ENCODE measurements around the gene PHF21B. TPM values are rescaled to one million over a fixed set of nuclear protein-coding genes. Genes with fewer than 3 reads are reported as not detected.

PHF21B gene
- total RNA-seq, 1 donor from 2014 or later, result 1.2 TPM

- no peaks in the 10 kb centered on the region for H3K4me1 Mint-ChIP-seq (ENCODE audit: low read depth)
- H3K36me3 Mint-ChIP-seq (ENCODE audit: low read depth), result no peaks in the 10 kb centered on the region
- no peaks in the 10 kb centered on the region for H3K27me3 Mint-ChIP-seq (ENCODE audit: low read depth)
- no peak overlapping the region for H3K27ac Mint-ChIP-seq
- no peak for DNase-seq (ENCODE audit: low spot score)
- no peaks in the 10 kb centered on the region for H3K9me3 Mint-ChIP-seq
- H3K4me3 Mint-ChIP-seq (ENCODE audit: low read depth), result no peak overlapping the region
- intact Hi-C loops (cut with micrococcal nuclease), result no loop called here
These were observed 116.7 kb downstream of the PHF21B start for GRCh38 chr22:44892803-44893730.

- H3K27me3 Mint-ChIP-seq (ENCODE audit: low read depth), result no peaks in the 10 kb centered on the region
- H3K9me3 Mint-ChIP-seq, result no peaks in the 10 kb centered on the region
- H3K4me1 Mint-ChIP-seq (ENCODE audit: low read depth), result no peaks in the 10 kb centered on the region
- no peak for DNase-seq (ENCODE audit: low spot score)
- no peak overlapping the region for H3K4me3 Mint-ChIP-seq (ENCODE audit: low read depth)
- H3K27ac Mint-ChIP-seq, result no peak overlapping the region
- H3K36me3 Mint-ChIP-seq (ENCODE audit: low read depth), result no peaks in the 10 kb centered on the region
- intact Hi-C loops (cut with micrococcal nuclease), result no loop called here
These were observed 117.6 kb downstream of the PHF21B start for GRCh38 chr22:44892243-44892642.

- H3K27ac Mint-ChIP-seq, result no peak overlapping the region
- intact Hi-C loops (cut with micrococcal nuclease), result no loop called here
- H3K9me3 Mint-ChIP-seq, result no peaks in the 10 kb centered on the region
- no peaks in the 10 kb centered on the region for H3K36me3 Mint-ChIP-seq (ENCODE audit: low read depth)
- no peak for DNase-seq (ENCODE audit: low spot score)
- no peaks in the 10 kb centered on the region for H3K27me3 Mint-ChIP-seq (ENCODE audit: low read depth)
- no peaks in the 10 kb centered on the region for H3K4me1 Mint-ChIP-seq (ENCODE audit: low read depth)
- no peak overlapping the region for H3K4me3 Mint-ChIP-seq (ENCODE audit: low read depth)
These were observed 118.0 kb downstream of the PHF21B start for GRCh38 chr22:44891791-44892190.

GRCh38 chr22:44891293-44891747 is 118.5 kb downstream of the PHF21B start:
- H3K9me3 Mint-ChIP-seq, result no peaks in the 10 kb centered on the region
- no peaks in the 10 kb centered on the region for H3K36me3 Mint-ChIP-seq (ENCODE audit: low read depth)
- H3K4me3 Mint-ChIP-seq (ENCODE audit: low read depth), result no peak overlapping the region
- H3K4me1 Mint-ChIP-seq (ENCODE audit: low read depth), result no peaks in the 10 kb centered on the region
- DNase-seq (ENCODE audit: low spot score), result no peak
- H3K27ac Mint-ChIP-seq, result no peak overlapping the region
- no peaks in the 10 kb centered on the region for H3K27me3 Mint-ChIP-seq (ENCODE audit: low read depth)
- intact Hi-C loops (cut with micrococcal nuclease), result no loop called here

- Mint-ChIP-seq H3K4me3 (ENCODE audit: low read depth) (no peak overlapping the region), H3K4me1 (ENCODE audit: low read depth) (no peaks in the 10 kb centered on the region), H3K27ac (no peak overlapping the region), H3K9me3 (no peaks in the 10 kb centered on the region), H3K36me3 (ENCODE audit: low read depth) (no peaks in the 10 kb centered on the region), H3K27me3 (ENCODE audit: low read depth) (no peaks in the 10 kb centered on the region)
- no peak for DNase-seq (ENCODE audit: low spot score)
- intact Hi-C loops (cut with micrococcal nuclease), result no loop called here
These were observed 119.2 kb downstream of the PHF21B start for GRCh38 chr22:44890416-44891292.

GRCh38 chr22:44889255-44889878 is 120.4 kb downstream of the PHF21B start:
- Mint-ChIP-seq H3K27me3 (ENCODE audit: low read depth) (no peaks in the 10 kb centered on the region), H3K4me3 (ENCODE audit: low read depth) (no peak overlapping the region), H3K27ac (no peak overlapping the region), H3K9me3 (no peaks in the 10 kb centered on the region), H3K36me3 (ENCODE audit: low read depth) (no peaks in the 10 kb centered on the region), H3K4me1 (ENCODE audit: low read depth) (no peaks in the 10 kb centered on the region)
- intact Hi-C loops (cut with micrococcal nuclease), result no loop called here
- DNase-seq (ENCODE audit: low spot score), result no peak

- Mint-ChIP-seq H3K27ac (no peak overlapping the region), H3K9me3 (no peaks in the 10 kb centered on the region), H3K4me1 (ENCODE audit: low read depth) (no peaks in the 10 kb centered on the region), H3K27me3 (ENCODE audit: low read depth) (no peaks in the 10 kb centered on the region), H3K4me3 (ENCODE audit: low read depth) (no peak overlapping the region), H3K36me3 (ENCODE audit: low read depth) (no peaks in the 10 kb centered on the region)
- no peak for DNase-seq (ENCODE audit: low spot score)
- intact Hi-C loops (cut with micrococcal nuclease), result no loop called here
These were observed 121.1 kb downstream of the PHF21B start for GRCh38 chr22:44888491-44889254.

- no peaks in the 10 kb centered on the region for H3K36me3 Mint-ChIP-seq (ENCODE audit: low read depth)
- no peaks in the 10 kb centered on the region for H3K4me1 Mint-ChIP-seq (ENCODE audit: low read depth)
These were observed 121.9 kb downstream of the PHF21B start for GRCh38 chr22:44887941-44888366.

GRCh38 chr22:44885806-44886360 is 123.9 kb downstream of the PHF21B start:
- DNase-seq (ENCODE audit: low spot score), result no peak
- Mint-ChIP-seq H3K9me3 (no peaks in the 10 kb centered on the region), H3K4me3 (ENCODE audit: low read depth) (no peak overlapping the region), H3K27me3 (ENCODE audit: low read depth) (no peaks in the 10 kb centered on the region), H3K4me1 (ENCODE audit: low read depth) (no peaks in the 10 kb centered on the region), H3K27ac (no peak overlapping the region), H3K36me3 (ENCODE audit: low read depth) (no peaks in the 10 kb centered on the region)
- intact Hi-C loops (cut with micrococcal nuclease), result no loop called here

More at GRCh38 chr22:44887941-44888366, 121.9 kb downstream of the PHF21B start:
- DNase-seq (ENCODE audit: low spot score), result no peak
- intact Hi-C loops (cut with micrococcal nuclease), result no loop called here
- H3K9me3 Mint-ChIP-seq, result no peaks in the 10 kb centered on the region
- no peaks in the 10 kb centered on the region for H3K27me3 Mint-ChIP-seq (ENCODE audit: low read depth)
- H3K4me3 Mint-ChIP-seq (ENCODE audit: low read depth), result no peak overlapping the region
- no peak overlapping the region for H3K27ac Mint-ChIP-seq

GRCh38 chr22:44884968-44885805 is 124.6 kb downstream of the PHF21B start:
- Mint-ChIP-seq H3K9me3 (no peaks in the 10 kb centered on the region), H3K27me3 (ENCODE audit: low read depth) (no peaks in the 10 kb centered on the region), H3K27ac (no peak overlapping the region), H3K36me3 (ENCODE audit: low read depth) (no peaks in the 10 kb centered on the region), H3K4me3 (ENCODE audit: low read depth) (no peak overlapping the region), H3K4me1 (ENCODE audit: low read depth) (no peaks in the 10 kb centered on the region)
- DNase-seq (ENCODE audit: low spot score), result no peak
- intact Hi-C loops (cut with micrococcal nuclease), result no loop called here

GRCh38 chr22:44884562-44884961 is 125.2 kb downstream of the PHF21B start:
- Mint-ChIP-seq H3K27ac (no peak overlapping the region), H3K4me3 (ENCODE audit: low read depth) (no peak overlapping the region), H3K4me1 (ENCODE audit: low read depth) (no peaks in the 10 kb centered on the region), H3K27me3 (ENCODE audit: low read depth) (no peaks in the 10 kb centered on the region), H3K9me3 (no peaks in the 10 kb centered on the region), H3K36me3 (ENCODE audit: low read depth) (no peaks in the 10 kb centered on the region)
- intact Hi-C loops (cut with micrococcal nuclease), result no loop called here
- DNase-seq (ENCODE audit: low spot score), result no peak

Data from activated T-helper 2 cell treated with anti-CD3 and anti-CD28 coated beads, Interferon-gamma antibody, Interleukin-2, Interleukin-4, amounts not matched to agents 10 μg/mL and 5 μg/mL and 100 μg/mL, durations not matched to agents 14 hours and 24 hours and 36 hours (primary cell).